Activated naive CD4-positive, alpha-beta T cell treated with anti-CD3 and anti-CD28 coated beads, Interleukin-2, amount 50 U/mL, for 16 hours (primary cell): ENCODE measurements around the gene PTPRN2.

ENCODE experiments used
- DNase-seq: peaks from one replicate; pipeline ENCODE4 v3.0.0-alpha.2; 2020

The PTPRN2 gene

DNA sequence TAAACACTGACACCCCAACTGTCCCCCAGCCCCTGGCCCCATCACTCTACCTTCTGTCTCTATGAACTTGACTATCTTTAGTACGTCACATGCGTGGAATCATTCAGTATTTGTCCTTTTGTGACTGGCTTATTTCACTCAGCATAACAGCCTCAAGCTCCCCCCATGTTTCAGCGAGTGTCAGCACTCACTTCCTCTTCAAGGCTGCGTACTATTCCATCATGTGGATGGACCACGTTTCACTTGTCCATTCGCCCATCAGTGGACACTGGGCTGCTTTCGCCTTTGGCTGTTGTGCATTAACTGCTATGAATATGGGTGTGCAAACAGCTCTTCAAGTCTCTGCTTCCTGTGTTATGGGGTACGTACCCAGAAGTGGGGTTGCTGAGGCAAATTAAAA lies 100.7 kb downstream of the PTPRN2 start:
- DNase-seq, result no peak

GRCh38 chr7:158484801-158485531 lies 102.7 kb downstream of the PTPRN2 start:
- DNase-seq, result no peak

DNA sequence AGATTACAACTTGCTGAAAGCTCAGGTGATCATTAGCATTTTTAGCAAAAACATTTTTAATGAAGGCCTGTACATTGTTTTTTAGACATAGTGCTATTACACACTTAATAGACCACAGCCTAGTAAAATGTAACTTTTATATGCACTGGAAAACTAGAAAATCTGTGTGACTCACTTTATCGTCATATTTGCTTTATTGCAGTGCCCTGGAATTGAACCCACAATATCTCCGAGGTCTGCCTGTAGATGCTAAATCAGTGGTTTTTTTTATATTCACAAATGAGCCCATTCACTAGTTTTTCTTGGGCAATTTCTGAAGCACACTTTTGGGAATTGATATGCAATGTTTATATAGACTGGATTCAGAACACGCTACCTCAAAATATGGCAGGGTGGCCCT lies 105.1 kb downstream of the PTPRN2 start:
- DNase-seq, result no peak

GRCh38 chr7:158479664-158480025 lies 108.0 kb downstream of the PTPRN2 start:
- no peak for DNase-seq

DNA sequence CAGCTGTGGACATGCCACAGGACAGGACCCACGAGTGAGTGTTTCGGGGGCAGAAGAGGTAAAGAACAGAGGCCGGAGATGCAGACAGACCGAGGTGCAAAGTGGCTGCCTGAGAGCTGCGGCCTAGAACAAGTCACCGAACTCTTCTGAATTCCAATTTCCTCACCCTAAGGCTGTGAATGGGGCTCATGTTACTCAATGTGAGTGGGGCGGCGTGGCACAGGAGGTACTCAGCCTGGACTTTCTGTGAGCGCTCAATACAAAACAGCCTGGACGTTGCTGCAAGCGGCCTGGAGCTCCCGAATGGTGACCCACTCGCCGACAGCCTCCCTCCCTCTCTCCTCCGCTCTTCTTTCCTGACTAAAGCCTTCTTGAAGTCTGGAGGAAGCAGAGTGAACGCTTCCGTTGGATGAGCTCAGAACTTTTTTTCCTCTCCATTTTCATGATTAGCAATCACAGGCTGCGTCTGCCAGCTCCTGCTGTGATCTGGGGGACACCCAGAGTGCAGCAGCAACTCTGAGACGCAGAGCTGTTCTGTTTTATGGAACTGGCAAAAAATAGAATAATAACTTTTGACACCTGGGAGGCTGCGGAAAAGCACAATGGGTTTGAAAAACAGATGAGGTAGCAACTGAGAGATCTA lies 108.5 kb downstream of the PTPRN2 start:
- DNase-seq, result no peak

- DNase-seq, result no peak
Observed at GRCh38 chr7:158477866-158478265, 109.8 kb downstream of the PTPRN2 start.

DNA sequence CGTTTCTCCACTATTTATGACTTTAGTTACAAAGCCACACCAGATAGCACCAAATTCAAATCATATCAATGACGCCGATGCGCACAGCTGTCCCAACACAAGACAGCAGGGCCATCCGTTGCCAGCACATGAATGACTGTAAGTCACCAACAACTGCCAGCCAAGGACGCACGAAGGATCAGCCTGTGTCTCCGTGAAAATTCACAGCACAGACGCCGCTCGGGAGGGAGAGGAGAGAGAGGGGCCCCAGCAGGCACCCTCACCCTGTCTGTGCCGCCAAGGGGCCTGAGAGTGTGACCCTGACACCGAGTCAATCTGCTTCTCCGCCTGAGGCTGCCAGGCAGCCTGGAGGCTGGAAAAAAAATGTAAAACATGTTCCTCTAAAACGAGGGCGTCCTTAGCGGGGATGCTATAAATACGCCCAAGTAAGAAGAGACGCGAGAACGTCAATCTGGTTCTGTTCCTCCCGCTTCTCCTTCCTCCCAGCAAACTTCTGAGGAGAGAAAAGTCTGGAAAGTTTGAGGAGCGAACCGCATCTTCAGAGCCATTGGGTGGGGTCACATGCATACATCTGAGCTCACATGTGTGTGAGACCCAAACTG lies 111.2 kb downstream of the PTPRN2 start:
- no peak for DNase-seq

DNA sequence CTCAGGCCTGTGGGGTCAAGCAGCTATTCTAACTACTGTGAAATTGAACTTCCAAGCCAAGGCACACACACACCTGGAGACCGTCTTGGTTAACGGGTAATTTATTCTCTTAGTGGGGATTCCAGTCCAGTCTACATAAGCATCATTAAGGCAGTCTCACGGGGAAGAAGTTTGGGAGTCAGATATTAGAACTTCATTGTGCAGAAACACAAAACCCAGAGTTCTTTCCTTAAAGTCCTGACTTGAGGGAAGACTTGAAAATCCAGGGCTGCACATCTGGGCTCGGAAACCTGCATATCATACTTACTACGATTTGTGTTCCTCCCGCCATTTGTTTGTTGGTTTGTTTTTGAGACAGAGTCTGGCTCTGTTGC lies 112.0 kb downstream of the PTPRN2 start:
- DNase-seq, result no peak

DNA sequence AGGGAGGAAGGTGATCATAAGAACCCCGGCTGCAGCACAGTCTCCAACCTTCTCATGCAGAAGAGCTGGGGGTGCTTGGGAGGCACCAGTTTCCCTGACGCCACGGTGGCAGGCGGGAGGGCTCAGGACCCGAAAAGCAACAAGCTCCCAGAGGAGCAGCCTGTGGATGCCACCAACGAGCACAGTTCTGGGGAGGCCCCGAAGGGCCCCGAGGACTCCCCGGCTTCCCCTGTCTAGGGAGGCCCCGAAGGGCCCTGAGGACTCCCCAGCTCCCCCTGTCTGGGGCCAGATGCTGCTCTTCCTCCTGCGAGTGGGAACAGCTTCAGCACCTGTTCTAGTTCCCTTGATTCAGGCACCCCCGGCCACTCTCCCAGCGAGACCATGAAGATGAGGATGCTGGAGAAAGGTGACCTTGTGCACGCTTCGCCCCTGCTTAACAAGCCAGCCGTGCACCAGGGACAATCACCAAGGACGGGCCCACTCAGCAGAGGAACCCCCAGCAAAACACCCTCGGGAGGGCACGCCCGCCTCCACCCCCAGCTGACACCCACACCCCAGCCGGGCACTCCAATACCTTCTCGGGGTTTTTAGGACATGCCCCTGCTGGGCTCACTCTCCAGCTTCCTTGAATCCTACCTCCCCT lies 112.5 kb downstream of the PTPRN2 start:
- no peak for DNase-seq

- DNase-seq, result no peak
Observed at GRCh38 chr7:158474488-158474887, 113.1 kb downstream of the PTPRN2 start.

DNA sequence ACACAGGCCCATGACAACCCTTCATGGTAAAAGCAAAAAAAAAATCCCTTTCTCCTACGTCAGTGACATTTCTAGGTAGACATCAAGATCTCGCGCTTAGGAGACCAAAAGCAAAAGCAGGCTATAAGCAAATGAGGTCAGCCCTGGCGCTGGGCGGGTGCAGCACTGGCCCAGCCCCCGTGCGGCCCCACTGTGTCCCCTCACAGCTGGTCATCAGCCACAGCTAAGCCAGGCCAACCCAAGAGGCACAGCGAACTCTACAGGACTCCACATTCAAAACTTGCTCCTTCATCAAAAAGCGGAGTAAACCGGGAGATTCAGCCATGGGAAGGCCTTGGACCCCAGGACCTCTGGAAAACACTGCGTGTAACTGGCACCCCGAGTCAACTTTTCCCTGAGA lies 113.7 kb downstream of the PTPRN2 start:
- no peak for DNase-seq

- DNase-seq, result no peak
Observed at GRCh38 chr7:158473221-158473620, 114.4 kb downstream of the PTPRN2 start.

DNA sequence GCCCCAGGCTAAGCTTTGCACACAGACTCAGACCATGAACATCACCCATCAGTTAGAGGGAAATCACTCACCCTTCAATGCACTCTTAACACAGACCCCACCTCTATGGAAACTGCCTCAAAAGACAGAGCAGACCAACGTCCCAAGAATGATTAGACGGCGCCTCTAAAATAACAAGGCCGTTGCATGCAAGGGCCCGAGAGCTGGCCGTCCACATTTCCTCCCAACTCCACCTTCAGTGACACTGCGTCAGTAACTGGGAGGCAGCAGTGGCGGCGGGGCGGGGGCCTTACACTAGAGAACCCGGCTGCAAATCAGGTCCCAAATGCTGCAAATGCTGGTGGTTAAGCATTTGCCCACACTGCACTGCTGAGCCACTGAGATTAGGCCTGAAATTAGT lies 115.0 kb downstream of the PTPRN2 start:
- DNase-seq, result no peak

DNA sequence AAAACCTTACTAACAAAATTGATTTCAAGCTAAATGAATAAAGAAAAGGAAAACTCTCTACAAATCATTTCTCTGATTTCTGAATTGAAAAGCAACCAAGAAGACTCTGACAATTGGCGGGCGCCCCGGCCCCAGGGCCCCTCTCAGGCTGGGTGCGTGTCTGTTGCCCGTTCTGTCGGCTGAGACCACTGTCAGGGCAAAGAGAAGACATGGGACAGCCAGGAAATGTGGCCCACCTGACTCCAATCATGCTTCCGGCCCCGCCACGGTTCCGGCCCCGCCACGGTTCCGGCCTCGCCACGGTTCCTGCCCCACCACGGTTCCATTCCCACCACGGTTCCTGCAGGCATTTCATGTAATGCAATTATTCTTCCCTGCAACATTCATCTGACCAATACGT lies 115.9 kb downstream of the PTPRN2 start:
- DNase-seq, result no peak

DNA sequence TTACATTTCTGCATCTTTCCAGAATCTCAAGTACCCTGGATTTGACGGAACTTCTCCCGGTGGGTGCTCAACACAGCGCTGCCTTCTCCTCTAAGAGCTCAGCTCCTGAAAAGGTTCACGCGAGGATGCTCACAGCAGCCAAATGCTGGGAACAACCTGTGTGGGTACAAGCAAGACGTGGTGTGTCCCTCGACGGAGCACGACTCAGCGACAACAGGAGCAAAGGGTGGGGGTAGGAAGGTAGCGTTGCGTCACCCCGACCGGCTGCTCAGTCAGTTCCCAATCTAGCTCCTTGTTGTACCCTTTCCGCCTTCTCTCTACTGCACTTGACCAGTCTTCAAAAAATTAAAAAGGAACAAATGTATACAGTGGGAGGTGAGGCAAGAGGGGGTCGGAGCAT lies 117.3 kb downstream of the PTPRN2 start:
- DNase-seq, result no peak

DNA sequence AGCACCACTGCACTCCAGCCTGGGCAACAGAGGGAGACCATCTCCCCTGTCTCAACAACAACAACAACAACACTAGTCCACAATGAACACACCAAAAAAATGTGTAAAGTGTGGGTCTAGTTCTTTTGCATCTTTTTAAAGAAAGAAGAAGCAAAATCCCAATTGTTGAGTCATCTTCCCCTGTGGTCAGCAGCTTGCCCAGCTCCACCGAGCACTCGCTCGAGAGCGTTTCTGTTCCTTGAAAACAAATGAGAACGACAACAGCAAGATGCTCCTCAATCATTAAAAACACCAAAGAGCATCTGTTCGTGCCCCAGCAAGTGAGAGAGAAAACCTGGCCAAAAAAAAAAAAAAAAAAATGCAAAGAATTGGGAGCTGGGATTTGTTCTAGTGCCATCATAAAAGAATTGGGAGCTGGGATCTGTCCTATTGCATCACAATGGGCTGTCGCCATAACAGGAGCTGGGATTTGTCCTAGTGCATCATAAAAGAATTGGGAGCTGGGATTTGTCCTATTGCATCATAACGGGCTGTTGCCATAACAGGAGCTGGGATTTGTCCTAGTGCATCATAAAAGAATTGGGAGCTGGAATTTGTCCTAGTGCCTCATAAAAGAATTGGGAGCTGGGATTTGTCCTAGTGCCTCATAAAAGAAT lies 118.1 kb downstream of the PTPRN2 start:
- no peak for DNase-seq

DNA sequence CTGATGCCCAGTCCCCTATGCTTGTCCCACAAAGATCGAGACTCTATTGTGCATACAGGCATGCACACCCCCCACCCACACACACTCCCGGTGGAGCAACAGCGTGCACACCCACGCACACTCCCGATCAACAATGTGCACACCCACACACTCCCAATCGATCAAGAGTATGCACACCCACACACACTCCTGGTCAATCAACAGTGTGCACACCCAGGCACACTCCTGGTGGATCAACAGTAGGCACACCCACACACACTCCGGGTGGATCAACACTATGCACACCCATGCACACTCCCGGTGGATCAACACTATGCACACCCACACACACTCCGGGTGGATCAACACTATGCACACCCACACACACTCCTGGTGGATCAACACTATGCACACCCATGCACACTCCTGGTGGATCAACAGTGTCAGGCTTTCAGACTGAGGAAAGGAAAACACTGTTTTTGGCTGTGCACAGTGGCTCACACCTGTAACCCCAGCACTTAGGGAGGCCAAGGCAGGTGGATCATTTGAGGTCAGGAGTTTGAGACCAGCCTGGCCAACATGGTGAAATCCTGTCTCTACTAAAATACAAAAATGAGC lies 118.8 kb downstream of the PTPRN2 start:
- no peak for DNase-seq

- DNase-seq, result no peak
Observed at GRCh38 chr7:158468181-158468580, 119.4 kb downstream of the PTPRN2 start.

DNA sequence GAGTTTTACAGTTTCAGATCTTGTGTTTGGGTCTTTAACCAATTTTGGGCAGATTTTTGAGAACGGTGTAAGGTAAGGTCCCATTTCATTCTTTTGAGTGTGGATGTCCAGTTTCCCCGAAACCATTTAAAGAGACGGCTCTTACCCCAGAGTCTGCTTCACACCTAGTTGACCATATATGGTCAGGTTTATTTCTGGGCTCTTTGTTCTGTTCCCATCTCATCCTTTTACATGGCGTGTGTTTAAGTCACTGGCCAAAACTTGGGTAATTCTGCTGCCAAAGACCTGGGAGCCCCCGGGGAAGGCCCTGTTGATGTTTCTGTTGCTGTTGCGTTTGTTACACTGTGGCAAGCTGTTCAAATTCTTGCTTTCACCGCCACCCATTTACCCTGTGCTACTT lies 120.1 kb downstream of the PTPRN2 start:
- DNase-seq, result no peak

DNA sequence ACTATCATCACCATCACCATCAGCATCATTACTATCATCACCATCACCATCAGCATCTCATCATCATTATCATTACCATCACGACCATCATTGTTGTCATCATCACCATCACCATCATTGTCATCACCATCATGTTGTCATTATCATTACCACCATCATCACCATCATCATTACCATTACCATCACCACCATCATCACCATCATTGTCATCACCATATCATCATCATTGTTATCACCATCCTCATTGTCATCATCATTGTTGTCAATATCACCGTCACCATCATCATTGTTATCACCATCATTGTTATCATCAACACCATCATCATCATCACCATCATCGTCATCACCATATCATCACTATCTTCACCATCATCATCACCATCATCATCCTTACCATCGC lies 124.3 kb downstream of the PTPRN2 start:
- DNase-seq, result no peak

DNA sequence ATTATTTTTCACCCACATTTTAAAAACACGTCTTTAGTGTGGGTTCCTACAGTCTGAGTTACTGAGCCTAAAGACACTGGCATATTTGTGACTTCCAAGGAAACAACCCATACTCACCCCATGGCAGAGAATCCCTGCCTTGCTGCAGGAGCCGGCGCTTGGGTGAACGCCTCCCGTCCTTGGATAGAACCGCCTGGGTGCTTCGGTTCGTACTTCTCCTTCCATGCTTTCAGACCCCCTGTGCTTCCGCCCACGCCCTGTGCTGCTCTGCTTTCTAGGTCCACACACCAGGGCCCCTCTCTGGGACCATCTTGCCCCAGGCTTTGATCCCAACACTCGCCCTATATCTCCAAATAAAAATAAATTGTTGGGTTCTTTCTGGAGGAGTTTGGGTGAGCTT lies 125.8 kb downstream of the PTPRN2 start:
- no peak for DNase-seq

GRCh38 chr7:158460665-158461064 lies 127.0 kb downstream of the PTPRN2 start:
- no peak for DNase-seq

GRCh38 chr7:158458716-158459282 lies 128.8 kb downstream of the PTPRN2 start:
- DNase-seq, result no peak
